GM21825 (cell line): ENCODE data around the gene PRDX6.
"Not testable (repeated sequence)": the region's sequence is repeated elsewhere in the genome, so short reads cannot be mapped to it uniquely, and the experiment has no call there.

Experiments
- ATAC-seq: cut with Tn5 transposase; IDR thresholded peaks from one replicate; pipeline ENCODE4 v1.9.1; 2021; ENCODE audit warnings: mild to moderate bottlenecking, moderate library complexity; ENCODE audit not compliant: unreplicated experiment

Gene PRDX6, protein sequence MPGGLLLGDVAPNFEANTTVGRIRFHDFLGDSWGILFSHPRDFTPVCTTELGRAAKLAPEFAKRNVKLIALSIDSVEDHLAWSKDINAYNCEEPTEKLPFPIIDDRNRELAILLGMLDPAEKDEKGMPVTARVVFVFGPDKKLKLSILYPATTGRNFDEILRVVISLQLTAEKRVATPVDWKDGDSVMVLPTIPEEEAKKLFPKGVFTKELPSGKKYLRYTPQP

GRCh38 chr1:173477286-173478093 lies at the start of gene PRDX6:
Gene PRDX6 (plus strand): TSS chr1:173477335. CDS start chr1:173477398, 63 bp downstream.
- peak; percentile 48 for ATAC-seq

DNA sequence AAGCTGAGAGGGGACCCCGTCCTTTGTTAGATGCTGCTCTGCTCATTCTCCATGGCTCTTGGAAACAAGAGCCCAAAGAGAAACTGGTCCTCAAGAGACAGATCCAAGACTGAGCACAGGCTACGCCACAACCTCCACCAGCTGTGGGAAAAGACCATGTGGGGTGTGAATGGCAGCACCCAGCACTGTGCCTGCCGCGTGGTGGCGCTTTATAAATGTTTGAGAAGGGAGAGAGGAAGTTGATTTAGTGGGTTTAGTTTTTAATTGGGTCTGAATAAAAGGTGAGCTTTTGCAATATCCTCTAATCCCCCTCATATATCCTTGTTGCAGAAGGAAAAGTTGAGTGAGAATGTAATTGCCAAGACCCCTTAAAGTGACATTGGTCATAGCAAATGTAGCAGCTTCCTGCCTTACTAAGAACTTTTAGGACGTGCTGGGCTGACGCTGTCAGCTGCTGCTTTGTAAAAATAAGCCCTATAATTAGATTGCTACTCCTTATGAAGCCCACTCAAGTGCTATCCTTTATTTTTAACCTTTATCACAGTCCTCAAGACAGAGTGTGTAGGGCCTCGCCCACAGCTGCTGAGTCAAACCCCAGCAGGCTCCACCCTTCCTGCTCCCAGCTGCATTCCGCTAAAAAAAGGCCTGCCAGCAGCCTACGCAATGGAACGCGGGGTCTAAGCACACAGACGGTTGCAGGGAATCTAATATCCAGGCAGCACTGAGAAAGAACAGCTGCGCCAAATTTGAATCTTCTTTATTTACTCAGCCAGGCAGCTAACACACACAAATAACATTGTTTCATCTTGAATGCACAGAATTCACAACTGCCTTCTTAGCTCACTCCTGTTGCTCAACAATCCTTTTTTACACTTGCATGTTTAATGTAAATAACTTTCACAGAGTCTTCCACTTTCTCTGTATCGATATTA lies 47.4 kb upstream of the PRDX6 start:
- peak; percentile 63 for ATAC-seq

DNA sequence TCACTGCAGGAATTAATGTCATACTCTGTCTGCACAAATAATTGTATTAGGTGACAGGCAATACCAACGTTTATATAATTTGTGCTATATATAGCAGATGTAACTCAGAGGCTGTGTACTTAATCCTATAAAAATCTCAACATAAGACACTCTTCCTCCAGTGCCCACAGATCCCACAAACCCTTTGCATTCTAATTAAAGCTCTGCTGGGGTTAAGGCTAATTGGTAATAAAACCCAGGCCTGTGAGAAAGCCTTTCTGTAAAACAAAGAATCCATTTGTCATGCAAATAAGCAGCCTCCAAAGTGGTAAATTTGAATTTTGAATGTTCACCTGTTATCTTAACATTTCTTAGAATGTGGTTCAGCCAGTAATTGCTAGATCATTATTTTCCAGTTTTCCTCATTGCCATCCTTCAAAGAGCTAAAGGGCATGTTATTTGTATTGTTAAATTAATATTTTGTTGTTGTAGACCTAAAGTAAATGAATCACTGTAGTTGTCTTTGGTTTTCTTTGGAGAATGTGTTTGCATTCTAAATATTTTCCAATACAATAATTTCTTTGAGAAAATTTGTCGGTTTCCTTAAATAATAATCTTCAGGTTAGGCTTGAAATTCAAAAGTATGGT lies 46.3 kb upstream of the PRDX6 start:
- ATAC-seq, result no peak

DNA sequence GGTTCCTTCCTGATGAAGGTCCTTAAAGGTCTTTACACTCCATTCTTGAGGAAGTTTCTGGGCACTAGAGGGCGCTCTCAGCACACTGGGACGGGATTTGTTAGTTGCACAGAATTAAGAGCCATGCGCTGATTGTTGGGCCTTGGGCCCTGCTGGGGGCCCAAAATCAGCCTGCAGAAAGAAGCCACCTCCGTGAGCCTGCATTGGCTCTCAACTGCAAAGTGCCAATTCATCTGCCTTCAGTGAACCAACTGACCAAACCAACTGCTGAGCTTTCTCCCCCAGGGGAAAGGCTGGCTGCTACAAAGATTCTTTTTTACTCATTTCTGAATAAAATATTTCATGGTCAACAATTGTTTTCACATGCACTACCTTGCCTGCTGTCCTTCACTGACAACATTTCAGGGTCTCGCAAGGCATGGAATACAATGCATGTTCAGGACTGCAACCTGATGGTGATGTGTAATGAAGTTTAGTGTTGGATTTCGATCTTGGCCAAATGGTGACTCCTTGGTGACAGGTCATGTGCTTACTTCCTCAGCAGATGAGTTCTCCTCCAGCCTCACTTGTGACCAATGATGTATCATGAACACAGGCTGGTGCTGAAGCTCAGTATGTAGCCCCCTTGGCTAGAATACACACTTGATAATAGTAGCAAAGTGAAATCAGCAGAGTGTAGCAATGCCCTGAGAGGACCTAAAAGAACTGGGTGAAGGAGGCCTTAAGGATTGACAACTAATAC lies 45.7 kb upstream of the PRDX6 start:
- ATAC-seq, result peak; percentile 62

GRCh38 chr1:173432331-173432730 lies 44.8 kb upstream of the PRDX6 start:
- ATAC-seq, result no peak

- no peak for ATAC-seq
Measured at GRCh38 chr1:173433751-173434326, 43.3 kb upstream of the PRDX6 start.

GRCh38 chr1:173436841-173437428 lies 40.2 kb upstream of the PRDX6 start:
- ATAC-seq, result no peak

DNA sequence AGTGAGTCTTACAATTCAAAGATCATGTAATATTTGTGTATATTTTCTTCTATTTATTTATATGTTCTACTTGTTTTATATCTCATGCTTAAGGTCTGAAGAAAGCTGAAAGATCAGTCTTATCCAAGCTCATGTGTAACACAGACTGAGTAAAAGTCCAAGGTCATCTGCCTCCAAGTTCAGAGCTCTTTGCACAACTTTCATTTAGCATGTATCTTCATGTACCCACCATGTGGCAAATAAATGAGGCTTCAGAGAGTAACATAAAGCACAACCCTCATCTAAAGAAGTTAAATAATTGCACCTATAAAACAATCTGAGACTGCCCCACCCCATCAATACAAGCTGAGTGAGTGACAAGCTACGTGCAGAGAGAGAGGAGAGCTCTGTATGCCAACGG lies 38.5 kb upstream of the PRDX6 start:
- no peak for ATAC-seq

GRCh38 chr1:173440430-173440829 lies 36.7 kb upstream of the PRDX6 start:
- no peak for ATAC-seq

GRCh38 chr1:173444757-173445156 lies 32.4 kb upstream of the PRDX6 start:
- ATAC-seq, result no peak

GRCh38 chr1:173445164-173445563 lies 32.0 kb upstream of the PRDX6 start:
- no peak for ATAC-seq

GRCh38 chr1:173445656-173446055 lies 31.5 kb upstream of the PRDX6 start:
- ATAC-seq, result no peak

GRCh38 chr1:173447224-173447623 lies 29.9 kb upstream of the PRDX6 start:
- ATAC-seq, result no peak

DNA sequence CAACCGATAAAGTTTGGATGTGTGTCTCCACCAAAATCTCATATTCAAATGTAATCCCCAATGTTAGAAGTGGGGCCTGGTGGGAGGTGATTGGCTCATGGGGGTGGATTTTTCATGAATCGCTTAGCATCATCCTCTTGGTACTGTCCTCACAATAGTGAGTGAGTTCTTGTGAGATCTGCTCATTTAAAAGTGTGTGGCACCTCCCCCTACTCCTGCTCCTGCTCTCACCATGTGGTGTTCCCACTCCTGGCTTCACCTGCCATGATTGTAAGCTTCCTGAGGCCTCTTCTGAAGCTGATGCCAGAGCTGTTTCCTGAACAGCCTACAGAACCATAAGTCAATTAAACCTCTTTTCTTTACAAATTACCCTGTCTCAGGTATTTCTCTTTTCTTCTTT lies 28.2 kb upstream of the PRDX6 start:
- ATAC-seq, result no peak

DNA sequence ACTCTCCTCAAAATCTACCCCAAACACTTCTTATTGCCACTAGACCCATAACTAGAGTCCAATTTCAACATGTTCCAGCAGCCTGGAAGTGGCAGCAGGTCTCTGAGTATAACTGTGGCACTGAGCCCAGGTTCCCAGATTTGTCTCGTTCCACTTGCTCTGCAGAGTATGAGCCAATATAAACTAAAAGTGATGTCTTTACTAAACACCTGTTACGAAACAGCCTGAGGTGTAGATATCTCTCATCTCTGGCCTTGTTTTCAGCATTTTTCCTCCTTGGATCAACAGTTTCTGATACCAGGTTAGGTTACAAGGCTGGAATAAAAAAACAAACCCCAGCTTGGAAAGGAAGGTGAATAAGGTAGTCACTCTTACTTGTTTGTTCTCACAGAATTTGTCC lies 25.2 kb upstream of the PRDX6 start:
- ATAC-seq, result no peak

DNA sequence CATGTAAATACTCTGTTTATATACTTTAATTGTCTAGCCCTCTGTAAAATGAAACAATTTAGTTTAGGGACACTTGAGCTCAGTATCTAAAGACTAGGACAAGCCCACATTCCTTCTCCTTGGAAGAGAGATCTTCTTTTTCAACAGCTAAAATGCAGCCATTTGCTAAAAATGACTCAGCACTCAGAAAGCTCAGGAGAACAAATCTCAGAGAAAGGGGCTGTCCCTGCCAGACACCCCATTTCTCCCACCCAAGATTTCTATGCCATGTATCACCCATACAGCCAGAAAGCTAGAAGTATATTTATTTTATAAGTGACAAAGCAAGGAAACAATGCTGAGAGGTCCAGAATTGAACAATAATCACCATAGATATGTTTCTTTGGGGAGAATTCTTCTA lies 23.2 kb upstream of the PRDX6 start:
- ATAC-seq, result no peak

GRCh38 chr1:173454966-173455524 lies 22.1 kb upstream of the PRDX6 start:
- ATAC-seq, result no peak

DNA sequence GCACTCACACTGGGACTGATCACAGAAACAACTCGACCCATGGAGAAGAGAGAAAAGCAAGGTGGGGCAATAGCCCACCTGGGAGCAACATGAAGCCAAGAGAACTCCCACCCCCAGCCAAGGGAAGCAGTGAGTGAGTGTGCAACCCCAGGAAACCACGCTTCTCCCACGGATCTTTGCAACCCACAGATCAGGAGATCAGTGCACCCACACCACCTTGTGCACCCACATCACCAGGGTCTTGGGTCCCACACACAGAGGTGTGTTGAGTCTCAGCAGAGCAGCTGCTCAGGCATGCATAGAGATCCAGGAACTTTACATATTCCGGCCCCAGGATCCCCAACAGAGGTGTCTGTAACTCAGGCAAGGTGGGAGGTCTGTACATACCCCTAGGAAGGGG lies 17.2 kb upstream of the PRDX6 start:
- ATAC-seq, result no peak

GRCh38 chr1:173462666-173463065 lies 14.5 kb upstream of the PRDX6 start:
- ATAC-seq, result not testable (repeated sequence)
